CD14-positive monocyte (primary cell): ENCODE measurements around the gene AKR1D1. TPM values are rescaled to one million over a fixed set of nuclear protein-coding genes. Genes with fewer than 3 reads are reported as not detected.

ENCODE experiments used
- DNase-seq, 3 donors: peaks; one replicate each; pipeline ENCODE4 v3.0.0-alpha.2; 2011 to 2022
- H2AFZ ChIP-seq: 2 replicates; pipeline ENCODE4 v1.6.0; 2012; ENCODE audit warnings: mild to moderate bottlenecking, low read depth, low read length, inconsistent platforms; ENCODE audit not compliant: insufficient read depth, poor library complexity, severe bottlenecking
- H3K27ac ChIP-seq, 2 donors: 1 replicate in 1 of 2; 2 replicates in 1 of 2; pipeline ENCODE4 v1.5.1; 2012 to 2013; ENCODE audit warnings: low read length in 2 of 2, control low read depth in 1 of 2, inconsistent platforms in 1 of 2, low read depth in 1 of 2, mild to moderate bottlenecking in 1 of 2
- H3K27me3 ChIP-seq, 2 donors: one replicate each; pipeline versions ENCODE4 v1.6.0 to v1.6.1; 2011 to 2013; ENCODE audit warnings: low read length in 2 of 2; ENCODE audit not compliant: control insufficient read depth in 2 of 2, insufficient read depth in 2 of 2
- H3K36me3 ChIP-seq, 2 donors: replicated peaks in 1 of 2; 1 replicate in 1 of 2; 2 replicates in 1 of 2; pipeline versions ENCODE4 v1.5.1 to v1.6.1; 2012 to 2013; ENCODE audit warnings: low read length in 2 of 2, control low read depth in 1 of 2, inconsistent platforms in 1 of 2, mild to moderate bottlenecking in 1 of 2; ENCODE audit not compliant: insufficient read depth in 2 of 2, control insufficient read depth in 1 of 2
- H3K4me1 ChIP-seq, 2 donors: 1 replicate in 1 of 2; 2 replicates in 1 of 2; pipeline versions ENCODE4 v1.5.1 to v1.6.1; 2012 to 2013; ENCODE audit warnings: low read length in 2 of 2, control low read depth in 1 of 2, inconsistent platforms in 1 of 2, mild to moderate bottlenecking in 1 of 2, moderate library complexity in 1 of 2; ENCODE audit not compliant: insufficient read depth in 2 of 2, control insufficient read depth in 1 of 2
- H3K4me2 ChIP-seq: replicated peaks from 2 replicates; pipeline ENCODE3; 2012; ENCODE audit warnings: low read length, moderate library complexity, mild to moderate bottlenecking; ENCODE audit not compliant: poor library complexity, severe bottlenecking; ENCODE audit errors: extremely low read depth
- H3K4me3 ChIP-seq, 3 experiments: fragments of 200-600 bp in 1 of 3; sonication (generic) in 1 of 3; replicated peaks in 1 of 3; 1 replicate in 2 of 3; 2 replicates in 1 of 3; pipeline ENCODE4 v1.5.1; 2011 to 2013; ENCODE audit warnings: low read length in 3 of 3, mild to moderate bottlenecking in 3 of 3, control low read depth in 2 of 3, low read depth in 2 of 3, inconsistent platforms in 1 of 3, moderate library complexity in 1 of 3
- H3K79me2 ChIP-seq: 2 replicates; pipeline ENCODE4 v1.6.0; 2012; ENCODE audit warnings: mild to moderate bottlenecking, control low read depth, inconsistent platforms, low read length, moderate library complexity; ENCODE audit not compliant: insufficient read depth
- H3K9ac ChIP-seq: 2 replicates; pipeline ENCODE4 v1.6.0; 2017; ENCODE audit warnings: low read length, mild to moderate bottlenecking; ENCODE audit not compliant: insufficient read depth, poor library complexity, severe bottlenecking
- H3K9me3 ChIP-seq, 2 donors: replicated peaks in 1 of 2; 1 replicate in 1 of 2; 2 replicates in 1 of 2; pipeline versions ENCODE4 v1.5.1 to v1.6.1; 2012 to 2013; ENCODE audit warnings: low read length in 2 of 2, control low read depth in 1 of 2; ENCODE audit not compliant: control insufficient read depth in 1 of 2, insufficient read depth in 1 of 2
- H4K20me1 ChIP-seq: 2 replicates; pipeline ENCODE4 v1.6.0; 2012; ENCODE audit warnings: mild to moderate bottlenecking, low read length, control low read depth, moderate library complexity; ENCODE audit not compliant: insufficient read depth
- H3K27ac Mint-ChIP-seq, 7 donors: one replicate each; pipeline ENCODE4 v1.8.0; 2020; ENCODE audit warnings: mild to moderate bottlenecking in 7 of 7, mixed read lengths in 7 of 7, moderate library complexity in 6 of 7, inconsistent platforms in 2 of 7
- H3K27me3 Mint-ChIP-seq, 3 donors: one replicate each; pipeline ENCODE4 v1.8.0; 2021 to 2022; ENCODE audit warnings: low read depth in 3 of 3, mild to moderate bottlenecking in 3 of 3, mixed read lengths in 3 of 3, moderate library complexity in 3 of 3, inconsistent platforms in 1 of 3
- H3K36me3 Mint-ChIP-seq, 2 donors: one replicate each; pipeline ENCODE4 v1.8.0; 2020; ENCODE audit warnings: mixed read lengths in 2 of 2, inconsistent platforms in 1 of 2, mild to moderate bottlenecking in 1 of 2
- H3K4me1 Mint-ChIP-seq: one replicate; pipeline ENCODE4 v1.8.0; 2020; ENCODE audit warnings: mild to moderate bottlenecking, mixed read lengths
- H3K4me3 Mint-ChIP-seq, 2 donors: one replicate each; pipeline ENCODE4 v1.8.0; 2020; ENCODE audit warnings: mild to moderate bottlenecking in 2 of 2, mixed read lengths in 2 of 2, moderate library complexity in 1 of 2
- H3K9me3 Mint-ChIP-seq, 7 donors: one replicate each; pipeline ENCODE4 v1.8.0; 2020 to 2022; ENCODE audit warnings: mixed read lengths in 7 of 7, mild to moderate bottlenecking in 6 of 7, moderate library complexity in 6 of 7, inconsistent platforms in 2 of 7
- CTCF ChIP-seq: fragments of 200-600 bp; IDR thresholded peaks from one replicate; pipeline ENCODE4 v1.8.0; 2022; ENCODE audit warnings: antibody characterized with exemption, mild to moderate bottlenecking
- WGBS: methylation state at CpG from one replicate; pipeline ENCODE4 v1.1.5; 2013; ENCODE audit warnings: missing lambda C conversion rate; ENCODE audit not compliant: insufficient coverage; 5-methylcytosine and 5-hydroxymethylcytosine counted together
- intact Hi-C, 2 donors: fragments of 100-400 bp; cut with micrococcal nuclease; formaldehyde crosslinking; loops; one replicate each; pipeline versions ENCODE4 v1.15.0 to v1.15.1; 2023
- polyA plus RNA-seq, 3 donors: library from polyadenylated mRNA; depleted of rRNA in 1 of 3; unstranded in 2 of 3; stranded (reverse) in 1 of 3; fragments of 300-500 nt in 2 of 3; fragments of >200 nt in 1 of 3; fragmentation: Illumina TruSeq in 2 of 3; gene quantifications; 1 replicate in 2 of 3; 2 replicates in 1 of 3; pipeline ENCODE4 v1.2.3, GENCODE V29; 2012 to 2021

AKR1D1 gene
- polyA plus RNA-seq, 3 donors, result not detected

DNA sequence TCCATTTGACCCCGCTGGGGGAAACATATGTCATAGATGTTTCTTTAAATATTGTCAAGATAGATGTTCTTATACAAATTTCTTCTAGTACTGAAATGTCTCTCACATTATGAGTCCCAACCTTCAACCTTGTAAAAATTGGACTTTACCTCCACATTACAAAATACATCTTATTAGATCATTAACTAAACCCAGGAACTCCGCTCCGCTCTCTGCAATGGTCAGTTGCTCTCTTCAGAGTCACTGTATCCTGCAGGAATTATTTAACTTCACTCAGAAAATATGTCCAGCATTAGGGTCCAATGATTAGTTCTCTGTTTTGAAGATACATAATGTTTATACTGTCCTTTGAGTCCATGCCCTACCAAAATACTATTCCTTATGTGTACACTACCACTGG, 8.5 kb upstream of the AKR1D1 start:
- no peak for DNase-seq
- Histone ChIP-seq H3K27me3 (no peaks in the 10 kb centered on the region), H3K79me2 (no peaks in the 10 kb centered on the region), H3K9ac (no peak overlapping the region), H3K27ac (no peak overlapping the region), H4K20me1 (no peaks in the 10 kb centered on the region), H3K9me3 (peaks cover 0 to 2% of the 10 kb centered on the region in 2 donors), H3K4me2 (no peak overlapping the region), H3K36me3 (no peaks in the 10 kb centered on the region), H3K4me1 (no peaks in the 10 kb centered on the region), H3K4me3 (no peak overlapping the region), H2AFZ (no peak overlapping the region)
- TF ChIP-seq CTCF, result no peak
- no peaks in the 10 kb centered on the region for H3K27me3 Mint-ChIP-seq
- H3K27ac Mint-ChIP-seq, result no peak overlapping the region
- no CpG with 5 or more reads among the region's 3 CpGs for WGBS
- H3K4me3 Mint-ChIP-seq, result no peak overlapping the region
- H3K4me1 Mint-ChIP-seq, result no peaks in the 10 kb centered on the region
- H3K9me3 Mint-ChIP-seq, result peaks cover 0 to 6% (median 0%) of the 10 kb centered on the region in 7 donors
- no peaks in the 10 kb centered on the region for H3K36me3 Mint-ChIP-seq
- intact Hi-C loops, result no loop called here

- no peak overlapping the region for H3K9ac ChIP-seq
- H3K4me1 Mint-ChIP-seq, result no peaks in the 10 kb centered on the region
- H3K4me3 Mint-ChIP-seq, result no peak overlapping the region
- TF ChIP-seq CTCF, result no peak
- H3K4me3 ChIP-seq, result no peak overlapping the region
- H3K27me3 ChIP-seq, result no peaks in the 10 kb centered on the region
- no peak overlapping the region for H3K27ac ChIP-seq
- no peak for DNase-seq
- peaks cover 2 to 17% (median 7%) of the 10 kb centered on the region in 7 donors for H3K9me3 Mint-ChIP-seq
- WGBS, result no CpG with 5 or more reads among the region's 2 CpGs
- H3K4me1 ChIP-seq, result no peaks in the 10 kb centered on the region
- no peaks in the 10 kb centered on the region for H3K36me3 ChIP-seq
- no peak overlapping the region for H2AFZ ChIP-seq
- H3K4me2 ChIP-seq, result no peak overlapping the region
- H3K27ac Mint-ChIP-seq, result no peak overlapping the region
- no peaks in the 10 kb centered on the region for H4K20me1 ChIP-seq
- H3K27me3 Mint-ChIP-seq, result no peaks in the 10 kb centered on the region
- H3K9me3 ChIP-seq, result peaks cover 4 to 5% of the 10 kb centered on the region in 2 donors
- no peaks in the 10 kb centered on the region for H3K79me2 ChIP-seq
- H3K36me3 Mint-ChIP-seq, result no peaks in the 10 kb centered on the region
- intact Hi-C loops, result no loop called here
Observed at GRCh38 chr7:138070908-138071307, 5.4 kb upstream of the AKR1D1 start.
